SIG-M5 (cell line): ENCODE results near the gene PHACTR1.
"Not testable (repeated sequence)": the region's sequence is repeated elsewhere in the genome, so short reads cannot be mapped to it uniquely, and the experiment has no call there.

Experiments used
- DNase-seq: peaks from one replicate; lab custom pipeline; 2025; lab: John Stamatoyannopoulos, UW

The PHACTR1 gene

DNA sequence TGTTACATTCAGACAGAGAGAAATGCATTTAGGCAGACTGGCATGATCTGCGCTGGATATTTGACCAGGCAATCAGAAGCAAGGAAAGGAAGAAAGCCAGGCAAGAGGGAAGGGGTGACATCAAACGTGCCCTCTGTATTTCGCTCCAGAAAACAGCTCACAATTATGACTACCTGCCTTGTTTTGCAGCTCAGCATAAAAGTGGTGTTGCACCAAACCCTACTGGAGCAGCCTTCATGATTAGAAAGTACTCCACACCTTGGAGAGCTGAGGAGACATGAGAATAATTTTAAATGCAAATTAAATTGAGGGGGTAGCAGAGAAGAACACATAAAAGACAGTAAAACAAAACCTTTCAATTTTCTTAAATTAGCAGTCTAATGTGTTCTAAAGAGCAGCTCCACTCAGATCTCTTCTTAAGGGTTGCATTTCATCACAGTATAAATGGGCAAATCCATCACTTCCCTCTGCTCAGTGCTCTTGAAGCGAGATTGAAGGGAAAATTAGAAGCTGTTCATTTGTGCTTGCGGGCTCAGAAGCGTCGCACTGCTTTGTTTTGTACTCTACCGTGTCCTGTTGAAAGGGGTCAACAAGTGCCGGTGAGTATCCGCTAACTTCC lies at the start of gene PHACTR1:
Gene PHACTR1, plus strand, starts transcription at position 470 of the 619 bp plus-strand sequence.
- DNase-seq: no peak

DNA sequence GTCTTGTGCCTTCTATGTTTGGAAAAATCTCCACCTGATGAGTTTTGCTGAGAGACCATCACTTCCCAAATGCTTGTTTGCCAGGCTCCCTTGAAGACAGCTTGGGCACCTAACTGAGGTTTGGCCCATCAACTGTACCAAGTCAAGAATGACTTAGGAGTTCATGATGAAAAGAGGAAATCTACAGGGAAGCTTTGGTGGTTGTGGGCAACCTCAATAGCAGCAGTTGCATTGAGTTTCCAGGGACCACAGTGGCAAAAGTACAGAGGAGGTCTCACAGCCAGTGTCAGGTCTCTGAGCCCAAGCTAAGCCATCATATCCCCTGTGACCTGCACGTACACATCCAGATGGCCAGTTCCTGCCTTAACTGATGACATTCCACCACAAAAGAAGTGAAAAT lies 49.7 kb upstream of the PHACTR1 start:
- DNase-seq: no peak

DNA sequence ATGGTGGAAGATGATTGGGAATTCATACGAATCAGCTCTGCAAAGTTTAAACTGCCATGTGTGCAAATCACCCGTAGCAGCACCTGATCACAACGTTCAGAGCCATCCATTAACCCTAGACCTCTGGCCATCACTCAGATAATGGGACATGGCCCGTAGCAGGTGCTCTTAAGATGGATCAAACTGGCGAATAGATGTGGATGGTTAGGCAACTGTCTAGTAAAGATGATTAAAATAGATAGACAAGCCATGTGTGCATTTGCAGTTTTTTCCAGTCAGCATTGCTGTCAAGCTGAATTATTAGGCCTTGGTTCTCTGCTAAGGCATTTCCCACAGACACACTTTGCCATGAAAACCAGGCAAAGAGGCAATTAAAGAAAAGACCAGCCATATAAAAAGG lies 40.6 kb upstream of the PHACTR1 start:
- DNase-seq: no peak

DNA sequence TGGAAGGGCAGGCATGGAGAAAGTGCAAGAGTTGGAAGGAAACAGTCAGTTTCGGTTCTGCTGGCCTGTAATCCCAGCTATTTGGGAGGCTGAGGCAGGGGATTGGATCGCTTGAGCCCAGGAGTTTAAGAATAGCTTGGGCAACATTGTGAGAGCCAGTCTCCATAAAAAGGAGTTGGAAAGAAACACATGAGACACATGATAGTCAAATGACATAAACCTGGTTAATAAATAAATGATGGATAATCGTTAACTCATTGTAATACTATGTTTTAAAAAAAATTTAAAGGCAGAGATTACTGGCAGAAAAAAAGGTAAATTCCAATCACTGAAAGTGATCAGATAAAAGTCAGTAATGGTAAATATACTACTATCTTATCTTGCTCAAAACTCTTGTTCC lies 37.2 kb upstream of the PHACTR1 start:
- DNase-seq: no peak

DNA sequence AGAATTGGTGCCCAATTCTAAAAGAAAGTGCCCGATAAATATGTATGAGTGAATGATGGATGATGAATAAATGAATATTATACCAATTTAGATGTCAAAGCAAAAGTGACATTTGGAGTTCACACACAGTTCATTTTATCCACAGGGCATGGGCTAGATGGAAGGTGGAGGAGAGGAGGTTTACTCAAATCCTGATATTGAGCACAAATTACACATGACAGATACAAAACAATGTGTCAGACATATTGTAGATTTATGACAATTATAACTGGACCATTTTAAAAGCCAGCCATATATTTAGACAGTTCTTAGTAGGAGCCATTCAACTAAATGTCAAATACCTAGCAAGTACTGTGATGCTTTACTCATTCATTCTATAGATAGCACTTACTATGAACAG lies 23.4 kb upstream of the PHACTR1 start:
- no peak for DNase-seq

DNA sequence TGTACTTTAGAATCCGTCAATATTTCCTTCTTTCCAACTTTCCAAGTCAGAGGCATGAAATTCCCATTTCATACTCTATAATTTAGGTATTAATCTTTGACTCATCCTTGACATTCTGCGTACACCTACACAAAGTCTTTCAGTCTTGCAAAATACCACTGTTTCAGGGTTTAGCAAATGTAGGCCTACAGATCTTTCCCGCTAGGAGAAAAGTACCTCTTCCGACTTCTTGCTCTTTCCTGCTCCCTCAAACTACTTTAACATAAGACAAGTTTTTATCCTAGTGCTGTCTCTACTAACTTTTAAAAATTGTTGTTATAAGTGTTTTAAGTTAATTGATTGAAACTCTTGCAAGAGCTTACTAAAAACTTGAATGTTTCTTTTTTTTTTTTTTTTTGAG lies 18.3 kb upstream of the PHACTR1 start:
- DNase-seq: no peak

DNA sequence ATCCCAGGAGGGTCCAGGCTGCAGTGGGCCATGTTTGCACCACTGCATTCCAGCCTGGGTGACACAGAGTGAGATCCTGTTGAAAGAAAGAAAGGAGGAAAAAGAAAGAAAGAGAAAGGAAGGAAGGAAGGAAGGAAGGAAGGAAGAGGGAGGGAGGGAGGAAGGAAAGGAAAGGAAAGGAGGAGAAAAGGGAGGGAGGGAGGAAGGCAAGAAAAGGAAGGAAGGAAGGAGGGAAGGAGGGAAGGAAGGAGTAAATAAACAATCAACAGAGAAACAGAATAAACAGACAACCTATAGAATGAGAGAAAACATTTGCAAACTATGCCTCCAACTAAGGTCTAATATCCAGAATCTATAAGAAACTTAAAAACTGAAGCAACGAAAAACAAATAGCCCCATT lies 11.6 kb upstream of the PHACTR1 start:
- DNase-seq: no peak

DNA sequence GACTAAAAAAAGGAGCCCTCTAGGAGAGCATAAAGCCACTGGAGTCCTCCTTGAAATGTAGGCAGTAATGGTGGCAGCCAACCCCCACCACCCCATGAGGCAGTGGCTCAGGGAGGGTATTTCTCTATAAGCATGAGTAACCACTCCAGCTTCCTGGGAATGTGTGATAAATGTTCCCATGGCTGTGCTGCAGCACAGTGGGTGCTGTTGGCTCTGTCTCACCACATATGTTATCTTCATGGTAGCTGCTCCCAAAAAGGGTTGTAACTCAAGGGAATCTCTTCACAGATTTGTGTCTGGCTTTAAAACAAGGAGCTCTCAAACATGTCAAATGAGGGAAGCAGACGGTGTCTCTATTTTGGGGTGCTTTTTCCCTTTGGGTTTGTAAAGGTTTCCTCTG lies 7.5 kb upstream of the PHACTR1 start:
- DNase-seq: no peak

DNA sequence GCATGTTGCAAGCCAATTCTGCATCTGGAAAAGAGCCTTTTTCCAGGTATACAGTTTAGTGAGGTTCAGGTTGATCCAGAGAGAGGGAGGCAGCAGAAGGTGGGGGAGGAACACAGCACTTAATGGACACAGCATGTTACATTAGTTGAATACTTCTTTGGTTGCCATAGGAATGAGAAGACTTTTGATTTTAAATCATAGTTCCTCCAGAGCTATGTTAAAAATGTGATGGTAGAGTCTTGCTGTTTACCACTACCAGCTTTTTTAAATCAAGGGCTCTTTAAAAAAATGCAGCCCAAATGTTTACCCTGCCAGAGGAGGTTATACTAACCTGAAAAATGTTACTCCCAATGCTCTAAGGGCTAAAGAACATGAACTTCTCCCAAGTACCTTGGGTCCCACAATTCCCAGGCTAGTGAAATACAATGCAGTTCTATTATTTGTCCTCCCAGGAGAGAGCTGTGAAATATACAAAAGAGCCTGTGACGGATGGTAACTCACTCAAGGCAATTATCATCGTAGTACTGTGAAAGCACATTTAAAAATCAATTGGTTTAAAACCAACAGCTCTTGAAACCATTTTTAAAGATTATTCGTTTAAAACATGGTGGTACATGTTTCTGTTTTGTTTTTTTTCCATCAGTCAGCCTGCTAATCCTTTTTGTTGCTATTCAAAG lies 6.9 kb upstream of the PHACTR1 start:
- DNase-seq: no peak

DNA sequence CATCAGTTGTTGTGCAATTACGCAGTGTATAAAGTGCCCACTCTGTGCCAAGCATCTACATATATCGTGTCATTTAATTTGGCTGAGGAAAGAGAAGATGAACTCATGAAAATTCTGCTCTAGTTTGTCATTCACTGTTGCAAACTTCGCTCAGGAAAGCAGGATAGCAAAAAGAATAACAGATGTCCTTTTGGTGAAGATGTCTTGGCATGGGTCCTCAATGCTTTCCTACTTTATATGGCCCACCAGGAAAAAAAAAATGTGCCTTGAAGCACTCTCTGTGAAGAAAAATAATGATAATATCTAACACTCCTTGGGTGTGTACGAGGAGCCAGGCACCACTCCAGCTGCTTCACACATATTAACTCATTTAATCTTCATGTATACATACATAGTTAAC lies 5.6 kb upstream of the PHACTR1 start:
- no peak for DNase-seq

DNA sequence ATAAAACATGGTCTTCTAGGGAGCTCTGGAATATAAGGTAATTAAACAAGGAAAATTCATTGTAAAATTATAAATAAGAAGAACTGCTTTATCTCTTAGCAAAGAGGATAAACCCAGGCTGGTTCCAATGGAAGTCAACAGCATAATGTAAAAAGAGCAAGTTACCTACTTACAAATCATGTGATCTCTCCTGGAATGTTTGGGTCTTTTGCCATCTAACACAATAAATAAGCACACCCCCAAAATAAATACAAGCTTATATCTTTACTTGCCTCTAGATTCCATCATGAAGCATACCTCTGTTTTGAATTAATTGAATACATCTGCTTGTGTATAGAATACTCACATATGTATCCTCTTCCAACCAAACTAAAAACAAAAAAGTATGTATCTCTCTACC lies 2.5 kb upstream of the PHACTR1 start:
- no peak for DNase-seq

DNA sequence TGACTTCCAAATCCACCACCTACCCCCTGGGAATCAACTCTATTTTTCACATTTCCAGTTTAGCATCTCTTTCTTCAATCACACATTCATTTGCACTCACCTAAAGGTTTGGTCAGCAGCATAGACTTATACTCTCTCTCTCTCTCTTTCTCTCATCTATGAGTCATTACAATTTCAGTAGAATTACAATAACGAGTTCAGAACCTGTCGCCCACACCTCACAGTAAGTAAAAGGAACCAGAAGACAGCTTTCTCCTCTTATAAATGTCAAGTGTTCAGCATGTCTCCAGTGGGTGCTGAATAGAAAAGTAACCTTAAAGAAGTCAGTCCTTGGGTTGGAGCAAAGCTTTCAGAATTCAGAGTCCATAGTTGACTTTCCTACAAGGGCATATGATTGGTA lies 1.1 kb upstream of the PHACTR1 start:
- DNase-seq: no peak

DNA sequence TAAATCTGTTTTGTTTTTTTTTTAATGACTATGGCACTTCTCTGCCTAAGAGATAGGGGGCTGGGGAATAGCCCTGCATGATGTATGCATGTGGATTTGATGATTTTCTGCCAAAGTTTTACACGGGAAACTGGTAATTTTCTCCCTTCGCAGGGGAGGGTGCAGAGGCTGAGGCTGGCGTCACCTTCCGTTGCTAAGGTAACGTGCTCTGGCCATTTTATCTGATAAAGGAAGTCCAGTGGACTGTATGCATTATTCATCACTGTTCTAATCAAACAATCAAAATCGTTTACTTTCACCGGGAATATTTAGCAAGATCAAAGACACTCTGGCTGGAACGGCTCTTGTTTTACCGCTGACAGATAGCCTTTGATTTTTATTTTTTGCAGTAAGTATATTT lies 789 bp downstream of the PHACTR1 start:
- no peak for DNase-seq

DNA sequence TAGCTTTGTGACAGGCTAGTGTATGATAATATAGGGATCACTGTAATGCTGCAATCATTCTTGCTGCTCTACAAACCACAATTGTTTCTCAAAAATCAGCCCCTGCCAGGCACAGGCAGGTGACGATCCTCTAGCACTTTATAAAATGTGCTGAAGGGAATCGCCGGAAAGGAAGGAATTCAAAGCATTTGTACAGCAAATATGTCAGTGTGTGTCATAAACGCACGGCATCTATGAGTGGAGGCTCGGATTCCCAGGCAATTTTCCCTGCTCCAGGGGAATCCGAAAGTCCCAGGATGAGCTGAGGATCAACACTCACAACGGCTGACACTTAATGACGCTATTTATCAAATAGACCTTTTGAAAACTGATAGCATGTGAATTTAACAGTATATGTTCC lies 1.4 kb downstream of the PHACTR1 start:
- DNase-seq: no peak

DNA sequence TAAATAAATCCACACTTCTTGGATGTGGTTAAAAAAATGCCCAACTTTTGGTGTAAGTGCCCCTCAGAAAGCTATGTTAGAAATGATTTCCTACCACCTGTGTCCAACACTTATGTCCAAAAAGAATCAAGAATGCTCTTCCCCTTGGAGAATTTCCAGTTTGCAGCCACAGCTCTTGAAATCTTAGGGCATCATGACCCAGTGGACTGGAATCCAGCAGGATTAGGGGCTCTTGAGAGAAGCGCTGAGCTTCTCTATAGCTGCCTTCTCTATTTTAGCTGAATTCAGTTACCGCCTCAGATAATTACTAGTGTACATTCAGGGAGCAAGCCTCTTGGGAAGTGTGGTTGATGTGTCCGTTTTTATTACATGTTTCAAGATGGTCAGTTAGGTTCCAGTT lies 2.5 kb downstream of the PHACTR1 start:
- DNase-seq: no peak

DNA sequence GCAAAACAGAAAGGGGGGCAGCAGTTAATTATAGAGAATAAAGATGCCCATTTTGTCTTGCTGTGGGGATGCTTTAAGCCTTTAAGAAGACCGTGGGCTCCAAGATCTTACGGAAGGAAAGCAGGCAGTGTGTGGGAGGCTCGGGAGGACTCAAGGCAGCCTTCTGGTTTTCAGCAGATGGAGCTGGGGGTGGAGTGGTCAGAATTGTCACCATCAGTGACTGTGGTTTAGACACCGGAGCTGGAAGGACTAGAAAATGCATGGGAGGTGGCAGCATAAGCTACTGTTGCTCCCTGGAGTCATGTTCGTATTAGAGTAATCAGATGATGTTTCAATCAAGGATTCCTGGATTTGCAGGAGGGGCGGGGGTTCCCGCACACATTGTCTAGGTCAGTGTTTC lies 3.7 kb downstream of the PHACTR1 start:
- no peak for DNase-seq

DNA sequence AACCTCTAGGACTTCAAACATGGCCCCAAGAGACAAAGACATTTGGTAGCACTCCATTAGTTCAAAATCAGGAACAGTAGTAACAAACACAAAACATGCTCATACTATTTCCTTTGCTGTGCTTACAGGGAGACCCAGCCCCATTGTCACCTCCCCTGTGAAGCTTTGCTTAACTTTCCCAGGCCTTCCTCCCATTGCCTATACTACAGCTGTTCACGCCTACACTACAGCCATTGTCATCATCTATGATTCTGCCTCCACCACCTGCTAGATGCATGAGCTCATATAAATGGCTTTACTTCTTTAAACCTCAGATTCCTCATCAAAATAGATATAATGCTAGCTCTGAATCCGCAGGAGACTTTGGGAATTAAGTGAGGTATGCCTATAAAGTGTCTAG lies 8.7 kb downstream of the PHACTR1 start:
- no peak for DNase-seq

DNA sequence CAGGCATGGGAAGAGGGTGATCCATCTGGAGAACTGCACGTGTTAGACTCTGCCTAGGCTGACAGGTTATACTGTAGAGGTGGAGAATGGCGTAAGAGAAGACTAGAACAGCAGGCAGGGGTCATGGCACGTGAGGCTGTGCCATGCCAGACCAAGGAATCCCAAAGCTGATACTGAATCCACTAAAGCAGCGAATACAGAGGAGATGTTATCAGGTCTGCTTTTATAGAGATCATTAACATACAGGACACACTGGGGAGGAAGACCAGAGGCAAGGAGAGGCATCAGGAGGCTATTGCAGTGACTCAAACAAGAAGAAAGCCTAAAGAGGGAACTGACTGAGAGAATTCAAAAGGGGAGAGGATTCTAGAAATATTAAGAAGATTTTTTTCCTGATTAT lies 12.9 kb downstream of the PHACTR1 start:
- DNase-seq: no peak

DNA sequence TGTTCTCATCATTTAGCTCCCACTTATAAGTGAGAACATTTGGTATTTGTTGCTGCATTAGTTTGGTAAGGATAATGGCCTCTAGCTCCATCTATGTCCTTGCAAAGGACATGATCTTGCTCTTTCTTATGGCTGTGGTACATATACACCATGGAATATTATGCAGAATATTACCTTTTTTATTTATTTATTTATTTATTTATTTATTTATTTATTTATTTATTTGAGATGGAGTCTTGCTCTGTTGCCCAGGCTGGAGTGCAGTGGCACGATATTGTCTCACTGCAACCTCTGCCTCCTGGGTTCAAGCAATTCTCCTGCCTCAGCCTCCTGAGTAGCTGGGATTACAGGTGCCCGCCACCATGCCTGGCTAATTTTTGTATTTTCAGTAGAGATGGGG lies 14.2 kb downstream of the PHACTR1 start:
- not testable (repeated sequence) for DNase-seq

DNA sequence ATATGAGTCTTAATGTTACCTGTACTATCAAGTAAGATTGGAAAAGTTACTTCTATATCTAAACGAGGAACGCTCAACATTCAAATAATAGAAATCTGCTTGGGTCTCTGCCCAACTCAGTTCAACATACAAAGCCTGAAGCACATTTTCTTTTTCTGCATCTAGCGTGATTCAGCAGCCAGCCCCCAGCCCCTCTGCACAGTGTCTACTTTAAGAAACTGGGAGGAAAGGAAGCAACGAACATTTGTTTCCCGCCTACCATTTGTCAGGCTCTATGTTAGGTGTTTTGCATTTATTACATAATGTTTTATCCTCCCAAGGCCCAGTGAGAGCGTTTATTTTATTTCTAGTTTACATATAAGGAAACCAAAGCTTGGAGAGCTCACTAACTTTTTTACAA lies 17.3 kb downstream of the PHACTR1 start:
- DNase-seq: no peak

DNA sequence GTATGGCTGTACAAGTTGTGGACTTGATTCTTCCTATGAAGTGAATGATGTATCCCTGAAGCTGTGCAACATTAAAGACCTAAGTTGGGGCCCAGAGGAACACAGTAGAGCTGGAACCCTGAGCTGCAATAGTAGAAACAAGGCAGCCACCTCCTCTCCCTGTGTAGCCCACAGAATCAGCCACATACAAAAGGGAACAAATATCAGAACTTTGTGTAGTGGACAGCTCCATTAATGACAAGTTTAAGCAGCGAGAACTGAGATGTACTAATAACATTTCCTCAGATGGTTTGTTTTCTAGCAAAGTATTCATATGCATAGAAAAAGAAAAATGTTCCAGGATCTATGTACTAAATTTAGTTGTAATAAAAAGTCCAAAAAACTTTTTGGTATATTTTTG lies 19.2 kb downstream of the PHACTR1 start:
- no peak for DNase-seq

DNA sequence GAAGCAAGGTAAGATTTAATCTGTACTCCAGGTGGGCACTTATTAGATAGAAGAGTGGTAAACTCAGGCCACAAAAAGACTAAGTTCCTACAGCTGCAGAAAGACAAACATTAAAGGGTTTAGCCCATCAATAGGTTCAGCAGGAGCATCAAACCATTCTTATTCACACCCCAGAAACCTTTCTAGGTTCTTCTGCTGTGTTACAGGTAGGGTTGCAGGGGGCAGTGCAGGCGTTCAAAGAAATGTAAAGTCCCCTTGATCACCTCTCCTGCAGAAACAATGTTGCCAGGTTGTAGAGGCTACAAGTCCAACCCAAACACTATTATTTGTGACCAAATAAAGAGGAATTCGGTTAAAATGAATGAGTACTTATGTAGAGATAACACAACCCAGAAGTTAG lies 31.8 kb downstream of the PHACTR1 start:
- DNase-seq: no peak

DNA sequence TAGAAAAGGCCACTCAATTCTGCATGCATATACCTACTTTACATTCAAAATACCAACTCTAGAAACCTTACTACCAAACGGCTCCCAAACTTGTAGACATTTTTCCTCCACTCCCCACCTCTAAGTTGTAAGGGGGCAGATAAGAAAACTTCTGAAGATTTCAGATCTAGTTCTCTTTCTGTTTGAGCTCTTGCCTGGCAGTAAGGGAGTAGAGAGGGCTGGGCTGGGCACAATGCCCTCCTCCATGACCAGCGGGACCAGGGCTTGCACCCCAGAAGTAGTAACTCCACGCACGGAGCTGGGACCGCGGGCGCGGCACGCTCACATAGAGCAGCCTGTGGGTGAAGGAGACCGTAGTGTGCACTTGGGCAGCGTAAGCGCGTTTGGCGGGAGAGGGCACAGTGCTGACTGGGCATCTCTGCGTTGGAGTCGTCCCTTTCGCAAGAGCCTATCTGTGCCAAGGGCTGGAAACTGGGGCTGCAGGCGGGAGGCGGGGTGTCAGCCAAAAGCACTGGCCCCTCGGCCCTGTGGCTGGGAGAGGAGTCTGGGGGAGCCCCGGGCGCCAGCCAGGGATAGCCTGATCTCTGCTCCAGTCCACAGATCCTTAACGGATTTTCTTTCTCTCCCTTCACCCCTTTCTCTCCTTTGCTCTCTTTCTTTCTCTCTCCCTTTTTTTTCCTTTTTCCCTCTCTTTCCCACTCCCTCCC lies 32.4 kb downstream of the PHACTR1 start:
- no peak for DNase-seq
